Measurements from ENCODE around the gene FOXO6. TPM values are rescaled to one million over a fixed set of nuclear protein-coding genes. Genes with fewer than 3 reads are reported as not detected.
A peak's percentile ranks its signal among the peaks of the same experiment; 100 is the strongest.

The FOXO6 gene
- total RNA-seq = 1.7 TPM

DNA sequence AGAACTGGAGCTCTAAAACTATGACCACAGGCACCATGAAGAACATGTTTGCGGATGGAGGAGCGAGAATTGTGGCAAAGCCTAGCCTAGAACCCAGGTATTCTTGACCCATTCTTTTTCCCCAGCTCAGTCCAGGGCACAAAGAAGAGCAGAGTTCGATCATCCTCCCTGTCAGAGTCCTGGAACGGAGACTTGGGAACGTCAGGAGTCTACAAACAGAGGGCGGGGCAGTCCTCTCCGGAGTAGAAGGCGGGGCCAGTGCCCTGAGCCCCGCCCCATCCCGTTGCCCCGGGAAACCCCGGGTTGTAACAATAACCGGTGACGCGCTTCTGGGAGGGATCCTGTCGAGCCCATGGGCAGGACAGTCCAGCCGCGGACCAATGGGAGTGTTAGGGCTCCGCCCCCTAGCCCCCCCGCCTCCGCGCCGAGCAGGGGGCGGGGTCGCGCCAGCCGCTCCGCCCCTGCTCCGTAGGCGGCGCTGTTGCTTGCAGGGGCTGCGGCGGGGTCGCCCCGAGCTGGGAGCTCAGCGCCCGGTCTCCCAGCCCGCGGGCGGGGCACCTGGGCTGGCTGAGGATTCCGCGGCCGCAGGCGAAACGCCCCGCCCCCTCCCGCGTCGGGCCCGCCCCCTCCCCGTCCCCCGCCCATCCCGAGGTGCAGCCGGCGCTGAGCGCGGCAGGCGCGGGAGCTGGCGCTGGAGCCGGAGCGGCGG is at the start of gene FOXO6:
FOXO6 (plus strand) TSS at position 649 of the 709 bp plus-strand sequence.
- intact Hi-C loops (cut with DNase I) = no loop called here
- DNase-seq (ENCODE audit: low spot score) (peak; percentile 99), ATAC-seq (peak; percentile 98)

DNA sequence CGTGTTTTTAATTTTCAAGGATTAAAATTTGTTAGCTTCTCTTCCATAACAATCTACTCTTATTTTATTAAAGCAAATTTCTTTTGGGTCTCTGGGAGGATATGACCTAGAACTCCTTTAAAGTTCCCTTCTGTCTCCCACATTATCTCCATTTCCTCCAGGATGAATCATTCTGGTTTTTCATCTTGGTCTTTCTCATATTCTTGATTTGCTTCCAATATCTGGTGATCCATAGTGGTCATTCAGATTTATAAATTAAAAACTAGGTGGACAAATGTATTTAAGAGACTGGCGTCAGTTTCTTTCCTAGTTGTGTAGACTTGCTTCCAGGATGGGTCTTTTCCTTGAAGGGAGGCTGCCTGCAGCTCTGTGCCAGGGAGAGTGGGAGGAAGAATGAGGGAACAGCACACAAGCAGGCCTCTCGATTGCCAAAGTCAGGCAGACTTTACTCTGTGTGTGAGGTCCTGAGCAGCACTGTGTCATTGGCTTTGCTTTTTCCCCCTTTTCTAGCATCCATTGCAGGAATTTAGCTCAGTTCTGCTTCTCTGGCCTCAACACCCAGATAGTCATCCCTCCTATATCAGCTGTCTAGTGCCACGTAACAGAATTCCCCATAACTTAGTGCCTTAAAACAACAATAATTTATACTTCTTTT is 48.1 kb upstream of the FOXO6 start:
- ATAC-seq = no peak
- intact Hi-C loops (cut with DNase I) = no loop called here

DNA sequence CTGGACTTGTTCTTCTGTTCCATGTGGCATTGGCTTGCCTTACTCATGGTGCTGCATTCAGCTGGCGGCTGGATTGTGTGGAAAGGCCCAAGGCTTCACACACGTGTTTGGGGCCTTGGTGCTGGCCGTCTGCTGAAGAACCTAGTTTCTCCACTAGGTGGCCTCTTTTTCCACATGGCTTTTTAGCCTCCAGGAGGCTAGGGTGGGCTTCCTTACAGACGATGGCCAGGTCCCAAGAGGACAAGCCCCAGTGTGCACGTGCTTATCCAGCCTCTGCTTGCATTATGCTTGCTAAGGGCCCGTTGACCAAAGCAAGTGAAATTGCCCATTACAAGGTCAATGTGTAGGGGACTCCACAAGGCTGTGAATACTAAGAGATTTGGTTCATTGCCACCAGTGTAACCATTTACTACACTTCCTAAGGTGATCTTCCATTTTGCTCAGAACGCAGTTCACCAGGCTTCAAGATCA is 47.5 kb upstream of the FOXO6 start:
- ATAC-seq = no peak
- DNase-seq (ENCODE audit: low spot score) = no peak
- intact Hi-C loops (cut with DNase I) = no loop called here

More for the DNA sequence above, 48.1 kb upstream of the FOXO6 start:
- no peak for DNase-seq (ENCODE audit: low spot score)

DNA sequence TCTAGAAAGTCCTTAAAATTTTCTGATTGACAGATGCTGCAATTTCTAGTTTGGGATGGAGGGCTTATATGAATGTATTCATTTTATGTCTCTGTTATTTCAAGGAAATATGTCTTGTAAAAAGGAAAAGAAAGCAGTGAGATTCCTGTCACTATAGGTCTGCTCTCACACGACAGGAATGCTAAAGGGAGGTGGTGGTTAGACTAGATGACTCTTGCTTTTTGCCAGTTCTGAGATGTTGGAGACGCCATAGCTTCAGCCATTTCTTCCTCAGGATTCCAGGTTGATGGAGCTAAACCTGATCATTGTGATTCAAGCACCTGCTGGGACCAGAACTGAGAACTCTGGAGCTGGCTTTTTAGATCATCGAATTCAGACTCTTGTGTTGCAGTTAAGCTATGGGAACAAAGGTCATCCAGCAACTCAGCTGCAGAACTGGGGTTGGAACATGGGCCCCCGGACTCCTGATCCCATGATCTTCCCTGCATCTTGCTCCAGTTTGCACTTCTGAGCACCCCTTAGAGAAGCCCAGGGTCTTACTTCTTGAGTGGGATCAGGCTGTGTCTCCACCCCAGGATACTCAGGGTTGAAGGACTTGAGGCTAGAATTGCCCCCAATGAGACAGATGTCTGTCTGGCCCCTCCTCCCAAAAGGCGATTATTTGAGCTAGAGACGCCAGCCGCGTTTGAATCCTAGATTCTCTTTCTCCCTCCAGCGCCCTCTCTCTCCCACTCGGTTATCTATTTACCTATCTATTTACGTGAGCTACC is 46.7 kb upstream of the FOXO6 start:
- intact Hi-C loops (cut with DNase I) = no loop called here
- DNase-seq (ENCODE audit: low spot score) = no peak
- no peak for ATAC-seq

DNA sequence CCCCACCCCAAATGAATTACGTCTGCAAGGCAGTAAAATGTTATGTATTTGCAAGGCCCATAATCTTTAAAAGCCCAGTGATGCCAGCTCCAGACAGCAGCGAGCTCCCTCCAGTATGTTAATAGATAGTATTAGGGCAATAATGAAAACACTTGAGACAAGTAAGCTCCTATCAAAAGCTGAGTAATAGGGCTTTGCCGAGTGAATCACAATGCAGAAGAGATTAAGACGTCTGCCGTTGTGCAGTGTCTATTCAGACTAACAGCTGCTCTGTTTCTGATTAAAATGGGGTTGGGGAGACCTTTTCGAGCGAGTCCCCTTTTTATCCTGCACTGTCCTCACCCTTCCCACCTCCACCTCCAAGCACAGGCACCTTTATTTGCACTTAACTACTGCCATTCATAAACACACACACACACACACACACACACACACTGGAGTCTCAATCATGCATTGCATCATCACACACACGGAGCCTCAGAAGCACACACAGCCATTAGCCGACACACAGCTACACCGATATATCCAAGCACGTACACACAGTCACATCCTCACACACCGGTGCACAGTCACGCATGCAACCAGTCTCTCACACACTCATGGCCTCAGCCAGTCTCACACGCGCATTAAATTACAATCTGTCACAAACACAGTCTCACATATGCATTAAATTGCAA is 46.0 kb upstream of the FOXO6 start:
- no peak for DNase-seq (ENCODE audit: low spot score)
- intact Hi-C loops (cut with DNase I) = no loop called here
- no peak for ATAC-seq

DNA sequence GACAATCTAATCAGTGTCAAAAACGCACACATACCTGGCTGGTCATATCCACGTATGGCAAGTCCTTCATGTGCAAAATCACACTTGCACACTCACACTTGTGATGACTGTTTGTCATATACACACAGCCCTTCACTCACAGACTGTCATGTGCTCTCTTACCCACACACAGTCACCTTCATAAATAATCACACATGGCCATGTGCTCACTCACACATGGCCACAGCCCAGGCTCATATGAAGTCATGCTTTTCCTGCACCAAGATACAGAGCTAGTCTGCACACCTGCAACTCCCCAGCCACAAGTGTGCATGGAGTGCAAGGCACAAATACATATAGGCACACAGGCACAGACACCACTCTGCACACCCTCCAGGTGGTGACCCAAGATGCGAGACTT is 45.4 kb upstream of the FOXO6 start:
- no peak for ATAC-seq
- intact Hi-C loops (cut with DNase I) = no loop called here
- no peak for DNase-seq (ENCODE audit: low spot score)

DNA sequence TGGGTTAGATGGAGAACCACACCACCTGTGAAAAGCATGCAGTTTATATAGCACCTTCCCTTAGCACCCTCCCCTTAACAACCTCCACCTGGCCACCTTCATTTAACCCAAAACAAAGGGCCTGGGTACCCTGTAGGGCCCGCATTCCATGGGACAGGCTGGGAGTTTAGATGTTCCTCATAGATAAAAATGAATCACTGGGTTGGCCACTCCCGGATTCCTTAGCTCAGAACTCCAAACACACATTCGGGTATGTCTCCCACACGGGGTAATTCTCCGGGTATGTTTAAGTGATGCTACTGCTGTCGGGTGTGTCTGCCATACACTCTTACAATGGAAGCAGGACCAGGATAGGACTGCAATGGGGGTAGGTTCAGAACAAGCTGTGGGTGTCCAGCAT is 43.9 kb upstream of the FOXO6 start:
- ATAC-seq = no peak
- DNase-seq (ENCODE audit: low spot score) = no peak
- intact Hi-C loops (cut with DNase I) = no loop called here

DNA sequence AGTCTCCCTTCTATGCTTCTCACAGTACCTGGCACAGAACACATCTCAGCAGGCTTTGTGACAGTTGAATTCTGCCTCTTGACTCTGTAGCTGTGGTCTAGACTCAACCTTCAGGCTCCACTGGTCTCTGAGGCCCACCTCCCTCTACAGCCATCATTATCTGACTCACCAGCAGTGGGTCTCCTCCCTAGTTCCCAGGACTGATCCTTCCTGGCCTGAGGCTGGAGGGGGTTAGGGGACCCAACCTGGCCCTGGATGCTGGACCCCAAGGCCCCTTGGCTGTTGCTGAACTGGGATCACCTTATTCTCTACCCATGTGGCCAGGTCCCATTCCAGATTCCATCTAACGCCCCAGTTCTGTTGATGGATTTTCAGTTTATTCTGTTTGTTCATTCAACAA is 43.1 kb upstream of the FOXO6 start:
- intact Hi-C loops (cut with DNase I) = no loop called here
- ATAC-seq (no peak), DNase-seq (ENCODE audit: low spot score) (no peak)

DNA sequence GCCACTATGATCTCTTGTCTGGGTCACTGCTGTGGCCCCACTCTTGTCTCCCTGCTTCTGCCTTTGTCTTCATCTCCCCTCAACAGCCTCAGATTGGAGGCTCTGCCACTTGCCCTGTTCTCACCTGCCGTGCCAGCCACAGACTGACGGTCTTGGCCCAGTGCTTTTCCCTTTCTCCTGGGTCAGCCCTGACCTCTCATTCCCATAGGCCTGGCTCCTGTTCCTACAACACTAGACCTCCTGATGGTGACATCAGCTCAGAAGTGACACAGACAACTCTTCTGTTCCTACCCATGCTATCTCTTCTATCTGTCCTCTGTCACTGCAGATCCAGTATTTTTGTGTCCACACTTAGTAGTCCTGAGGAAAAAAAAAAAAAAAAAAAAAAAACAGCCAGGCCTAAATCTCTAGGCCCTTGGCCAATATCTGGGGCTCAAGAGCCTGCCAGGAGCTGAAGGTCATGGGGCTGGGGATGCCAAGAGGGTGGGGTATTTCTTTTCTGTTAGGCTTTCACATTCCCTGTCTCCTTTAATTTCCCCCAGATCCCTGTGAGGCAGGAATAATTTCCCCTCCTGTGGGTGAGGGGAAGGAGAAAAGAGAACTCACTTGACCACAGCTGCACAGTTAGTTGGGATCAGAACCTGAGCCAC is 42.0 kb upstream of the FOXO6 start:
- intact Hi-C loops (cut with DNase I) = no loop called here
- ATAC-seq (no peak), DNase-seq (ENCODE audit: low spot score) (no peak)

DNA sequence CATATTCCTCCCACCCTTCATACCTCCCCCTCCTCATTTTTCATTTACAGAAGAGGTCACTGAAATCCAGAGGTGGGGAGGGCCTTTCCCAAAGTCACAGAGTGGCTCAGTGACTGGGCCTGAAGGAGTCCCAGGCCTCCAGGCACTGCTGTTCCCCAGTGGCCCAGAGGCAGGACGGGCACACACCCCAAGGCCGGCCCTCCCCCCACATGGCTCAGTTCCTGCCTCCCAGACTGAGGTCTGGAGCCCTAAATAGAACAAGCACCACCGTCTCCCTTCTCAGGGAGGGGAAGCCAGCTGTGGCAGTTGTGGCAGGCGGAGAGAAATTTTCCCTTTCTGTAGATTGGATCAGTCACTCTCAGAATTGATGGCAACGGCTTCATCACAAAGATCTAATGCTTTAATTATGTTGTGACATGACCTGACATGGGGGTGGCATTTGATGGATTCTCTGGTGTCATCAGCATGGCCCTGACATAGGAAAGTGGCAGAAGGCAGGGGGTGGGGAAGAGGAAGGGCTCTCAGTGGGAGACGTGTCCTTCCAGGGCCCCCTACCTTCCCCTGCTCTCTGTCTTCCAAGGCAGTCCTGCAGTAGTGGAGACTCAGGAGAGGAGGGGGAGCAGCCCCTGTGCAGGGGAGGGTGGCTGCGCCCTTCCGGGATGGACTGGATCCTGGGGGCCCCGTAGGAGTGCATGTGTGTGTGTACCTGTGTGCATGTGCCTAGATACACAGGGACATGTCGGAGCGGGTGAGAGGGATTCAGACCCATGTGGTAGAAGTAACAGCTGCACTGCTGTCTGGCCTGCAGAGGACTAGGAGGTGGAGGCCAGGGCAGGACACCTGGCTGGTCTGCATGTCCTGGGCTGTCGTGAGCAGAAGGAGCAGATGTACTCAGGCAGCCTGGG is 41.2 kb upstream of the FOXO6 start:
- DNase-seq (ENCODE audit: low spot score) (no peak), ATAC-seq (peak; percentile 48)
- intact Hi-C loops (cut with DNase I) = no loop called here

DNA sequence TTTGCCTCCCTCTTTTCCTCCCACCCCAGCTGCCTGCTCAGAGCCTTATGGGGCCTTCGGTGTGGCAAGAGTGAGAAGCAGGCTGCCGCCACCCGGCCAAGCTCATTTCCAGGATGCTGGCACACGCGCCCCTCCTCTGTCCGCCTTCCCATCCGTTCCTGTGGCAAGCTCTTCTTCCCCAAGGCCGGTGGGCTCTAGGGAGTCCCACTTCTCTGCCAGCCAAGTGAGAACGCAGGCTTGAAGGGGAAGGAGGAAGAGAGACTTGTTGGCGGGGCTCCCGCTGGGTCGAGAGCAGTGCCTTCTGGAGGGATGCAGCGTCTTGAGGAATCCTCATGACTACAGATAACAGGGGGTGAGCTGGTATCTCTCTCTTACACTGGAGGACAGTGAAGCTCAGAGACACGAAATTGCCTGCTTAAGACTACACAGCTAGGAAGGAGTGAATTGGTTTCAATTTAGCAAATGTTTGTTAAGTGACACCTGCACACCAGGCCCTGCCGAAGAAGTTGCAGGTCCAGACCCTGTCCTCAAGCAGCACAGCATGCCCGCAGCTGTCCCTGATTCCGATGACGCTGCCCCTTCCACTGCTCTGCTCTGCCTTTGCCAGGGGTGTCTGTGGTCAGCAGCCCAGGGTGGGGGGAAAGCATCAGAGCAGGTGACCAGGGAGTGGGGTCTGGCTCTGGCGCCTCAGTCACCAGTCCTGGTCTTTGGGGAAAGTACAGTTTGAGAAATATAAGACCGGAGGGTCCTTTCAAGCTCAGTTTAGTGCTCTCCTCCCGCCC is 40.1 kb upstream of the FOXO6 start:
- intact Hi-C loops (cut with DNase I) = no loop called here
- DNase-seq (ENCODE audit: low spot score) (no peak), ATAC-seq (no peak)

DNA sequence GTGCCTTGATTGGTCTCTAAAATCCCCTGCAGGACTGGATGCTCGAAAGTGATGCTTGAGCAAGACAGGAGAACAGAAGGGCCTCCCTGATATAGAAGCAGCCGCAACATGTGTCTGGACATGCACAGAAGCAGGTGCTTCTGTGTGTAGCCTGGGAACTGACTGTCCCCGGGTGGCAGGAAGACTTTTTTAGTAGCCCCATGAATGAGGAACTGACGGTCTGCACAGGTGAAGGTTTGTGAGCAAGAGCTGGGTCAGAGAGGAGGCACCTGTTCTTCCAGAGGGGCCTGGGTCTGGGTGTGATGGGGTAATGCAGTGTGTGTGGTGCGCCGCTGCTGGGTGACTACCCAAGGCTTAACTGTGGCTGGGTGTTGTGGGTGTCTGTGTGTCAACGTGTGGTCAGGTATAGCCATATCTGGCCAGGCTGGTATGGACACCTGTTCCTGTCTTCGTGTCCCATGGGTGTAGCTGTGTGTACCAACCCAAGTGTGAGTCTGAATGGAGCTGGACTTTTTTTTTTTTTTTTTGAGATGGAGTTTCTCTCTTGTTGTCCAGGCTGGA is 39.1 kb upstream of the FOXO6 start:
- intact Hi-C loops (cut with DNase I) = no loop called here
- DNase-seq (ENCODE audit: low spot score) (no peak), ATAC-seq (no peak)

DNA sequence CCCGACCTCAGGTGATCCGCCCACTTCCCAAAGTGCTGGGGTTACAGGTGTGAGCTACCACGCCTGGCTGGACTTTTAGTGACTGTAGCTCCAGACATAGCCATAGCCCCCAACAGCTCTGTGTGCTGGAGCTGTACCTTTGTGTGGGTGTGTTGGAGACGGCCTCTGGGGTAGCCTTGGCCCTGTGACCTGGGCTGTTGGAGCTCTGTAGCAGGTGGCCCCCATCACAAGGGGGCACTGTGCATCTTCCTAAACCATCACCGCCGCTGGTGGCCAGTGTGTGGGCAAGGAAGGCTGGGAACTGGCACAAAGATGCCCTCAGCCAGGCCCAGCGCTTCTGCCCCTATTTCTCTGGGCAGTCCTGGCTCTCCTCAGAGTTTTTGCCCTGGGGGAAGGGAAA is 38.4 kb upstream of the FOXO6 start:
- intact Hi-C loops (cut with DNase I) = no loop called here
- ATAC-seq (no peak), DNase-seq (ENCODE audit: low spot score) (no peak)

DNA sequence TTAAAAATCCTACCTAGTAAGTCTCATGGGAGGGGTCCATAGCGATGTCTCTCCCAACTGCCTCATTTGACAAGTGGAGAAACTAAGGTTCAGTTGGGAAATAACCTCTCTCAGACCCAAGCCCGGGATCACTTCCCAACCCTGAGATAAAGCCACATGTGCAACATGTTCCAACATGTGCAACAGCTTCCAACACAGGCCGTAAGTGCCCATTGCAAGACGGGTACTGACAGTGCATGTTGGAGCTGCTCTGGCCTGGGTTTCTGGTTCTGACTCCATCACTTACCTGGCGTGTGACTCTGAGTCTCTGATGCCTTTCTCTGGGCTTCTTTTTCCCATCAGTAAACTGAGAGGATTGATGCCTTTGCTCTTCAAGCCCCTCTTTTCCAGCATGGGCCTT is 38.0 kb upstream of the FOXO6 start:
- ATAC-seq (no peak), DNase-seq (ENCODE audit: low spot score) (no peak)
- intact Hi-C loops (cut with DNase I) = no loop called here

DNA sequence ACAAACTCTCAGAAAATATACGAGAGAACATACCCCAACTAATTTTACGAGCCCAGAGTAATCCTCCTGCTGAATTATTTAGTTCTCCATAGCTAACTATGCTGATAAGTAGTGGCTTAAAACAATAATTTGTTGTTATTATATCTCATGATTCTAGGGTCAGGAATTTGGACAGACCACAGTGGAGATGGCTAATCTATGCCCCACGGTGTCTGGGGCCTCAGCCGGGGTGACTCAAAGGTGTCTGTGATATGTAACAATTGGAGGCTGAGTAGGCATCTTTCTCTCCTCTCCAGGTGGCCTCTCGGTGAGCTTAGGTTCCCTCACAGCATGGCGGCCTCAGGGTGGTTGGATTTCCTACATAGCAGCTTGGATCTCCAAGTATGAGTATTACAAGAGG is 35.4 kb upstream of the FOXO6 start:
- intact Hi-C loops (cut with DNase I) = no loop called here
- ATAC-seq (no peak), DNase-seq (ENCODE audit: low spot score) (no peak)

DNA sequence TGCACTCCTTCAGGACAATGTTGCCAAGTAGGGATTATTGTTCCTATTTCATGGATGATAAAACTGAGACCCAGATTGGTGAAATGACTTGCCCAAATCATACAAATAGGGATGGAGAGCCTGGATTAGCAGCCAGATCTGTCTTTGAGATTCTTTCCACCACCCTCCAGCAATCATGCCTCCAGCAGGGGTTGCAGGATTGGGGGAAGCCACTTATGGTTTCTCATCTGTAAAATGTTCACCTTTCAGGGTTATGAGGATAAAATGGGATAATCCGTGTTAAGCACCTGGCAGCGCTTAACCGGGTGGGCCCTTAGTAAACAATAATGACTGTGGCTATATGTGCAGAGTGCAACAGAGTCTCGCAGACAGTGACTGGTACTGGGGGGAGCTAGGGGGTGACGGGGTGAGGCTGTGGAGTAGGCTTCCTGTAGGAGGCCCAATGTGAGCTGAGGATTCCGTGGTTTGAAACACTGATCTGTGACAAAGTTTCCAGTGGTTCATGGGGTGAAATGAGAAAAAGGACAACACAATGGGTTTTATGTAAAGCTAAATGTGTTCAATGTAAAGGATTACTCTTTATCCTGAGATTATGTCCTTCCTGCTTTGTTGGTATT is 33.7 kb upstream of the FOXO6 start:
- intact Hi-C loops (cut with DNase I) = no loop called here
- ATAC-seq = no peak
- no peak for DNase-seq (ENCODE audit: low spot score)

Data from sciatic nerve (tissue), 2 donors.